Measurements from ENCODE around the gene LEO1. TPM values are rescaled to one million over a fixed set of nuclear protein-coding genes. Genes with fewer than 3 reads are reported as not detected.

The LEO1 gene
- total and polyA plus RNA-seq, 10 of the 15 experiments (the other 5 are each of a cell fraction or from before 2014, with no cell fraction given): 13.6 to 50.6 (median 32.4) TPM

DNA sequence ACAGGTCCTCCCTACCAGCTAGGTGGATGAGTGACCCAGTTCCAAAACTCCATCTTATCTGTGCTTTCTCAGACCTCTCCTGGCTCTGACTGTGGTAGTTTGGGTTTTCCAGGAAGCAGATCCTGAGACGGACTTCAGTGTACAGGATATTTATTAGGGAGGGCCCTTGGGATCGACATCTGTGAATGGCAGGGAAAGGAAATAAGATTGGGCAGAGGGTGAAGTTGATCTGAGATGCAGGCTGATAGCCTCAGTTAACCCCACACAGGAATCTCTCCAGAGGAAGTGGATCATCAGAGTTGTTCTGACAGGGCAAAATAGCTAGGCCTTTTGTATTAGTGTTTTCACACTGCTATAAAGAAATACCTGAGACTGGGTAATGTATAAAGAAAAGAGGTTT, 30.8 kb upstream of the LEO1 start (continued):
- TF ChIP-seq ZBTB4 (CRISPR knock-in tag; IDR thresholded peaks at IDR 0.05) (no peak), ZNF217 (IDR thresholded peaks at IDR 0.05) (no peak), SKIL (IDR thresholded peaks at IDR 0.05; ENCODE audit: low read depth, poor library complexity, severe bottlenecking) (no peak), ZNF622 (IDR thresholded peaks at IDR 0.05) (no peak), NFXL1 (IDR thresholded peaks at IDR 0.05; ENCODE audit: borderline replicate concordance) (no peak), PAX5 (IDR thresholded peaks at IDR 0.05; ENCODE audit: borderline replicate concordance, low read depth, low read length) (no peak), ZBED1 (IDR thresholded peaks at IDR 0.05; ENCODE audit: borderline replicate concordance) (no peak), CTCF (IDR thresholded peaks at IDR 0.05 in 2 of 3, conservative IDR thresholded peaks at IDR 0.05 in 1 of 3; ENCODE audit: control insufficient read depth in 2 of 3, extremely low read depth in 1 of 3, insufficient read depth in 1 of 3, low read depth in 3 of 3, low read length in 3 of 3) (no peak), ASH2L (IDR thresholded peaks at IDR 0.05; ENCODE audit: borderline replicate concordance, low read depth) (no peak)
